Measurements from ENCODE around the gene CDA.
A peak's percentile ranks its signal among the peaks of the same experiment; 100 is the strongest.

The CDA gene

GRCh38 chr1:20588634-20589225, at the start of gene CDA:
Gene CDA (plus strand): TSS chr1:20589097. CDS start chr1:20589130, 33 bp downstream.
- no peak for DNase-seq (ENCODE audit: low read depth in 2 of 2)

DNA sequence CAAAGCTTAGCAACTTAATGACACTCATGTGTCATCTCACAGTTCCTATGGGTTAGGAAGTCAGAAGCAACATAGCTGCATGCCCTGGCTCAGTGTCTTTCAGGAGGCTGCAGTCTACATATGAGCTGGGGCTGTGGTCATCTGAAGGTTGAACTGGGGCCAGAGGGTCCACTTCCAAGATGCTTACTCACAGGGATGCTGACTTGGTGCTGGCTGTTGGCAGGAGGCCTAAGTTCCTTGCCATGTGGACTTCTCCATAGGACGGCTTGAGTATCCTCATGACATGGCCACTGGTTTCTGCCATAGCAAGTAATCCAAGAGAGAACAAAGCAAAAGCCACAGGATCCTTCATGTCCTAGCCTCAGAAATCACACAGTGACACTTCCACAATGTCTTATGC, 48.6 kb upstream of the CDA start:
- no peak for DNase-seq (ENCODE audit: low read depth in 2 of 2)

GRCh38 chr1:20546637-20547036, 42.3 kb upstream of the CDA start:
- no peak for DNase-seq (ENCODE audit: low read depth in 2 of 2)

- DNase-seq (ENCODE audit: low read depth in 2 of 2) = no peak
Measured at GRCh38 chr1:20551161-20551560, 37.7 kb upstream of the CDA start.

- no peak for DNase-seq (ENCODE audit: low read depth in 2 of 2)
Measured at GRCh38 chr1:20551945-20552727, 36.8 kb upstream of the CDA start, which contains the start of gene FAM43B. Gene FAM43B (plus strand): TSS chr1:20552573. CDS start chr1:20552974, 401 bp downstream.

GRCh38 chr1:20552728-20553445, 36.0 kb upstream of the CDA start:
- no peak for DNase-seq (ENCODE audit: low read depth in 2 of 2)

- DNase-seq (ENCODE audit: low read depth in 2 of 2) = no peak
Measured at GRCh38 chr1:20555025-20555757, 33.7 kb upstream of the CDA start.

- no peak for DNase-seq (ENCODE audit: low read depth in 2 of 2)
Measured at GRCh38 chr1:20555758-20556120, 33.2 kb upstream of the CDA start.

- no peak for DNase-seq (ENCODE audit: low read depth in 2 of 2)
Measured at GRCh38 chr1:20558191-20558590, 30.7 kb upstream of the CDA start.

DNA sequence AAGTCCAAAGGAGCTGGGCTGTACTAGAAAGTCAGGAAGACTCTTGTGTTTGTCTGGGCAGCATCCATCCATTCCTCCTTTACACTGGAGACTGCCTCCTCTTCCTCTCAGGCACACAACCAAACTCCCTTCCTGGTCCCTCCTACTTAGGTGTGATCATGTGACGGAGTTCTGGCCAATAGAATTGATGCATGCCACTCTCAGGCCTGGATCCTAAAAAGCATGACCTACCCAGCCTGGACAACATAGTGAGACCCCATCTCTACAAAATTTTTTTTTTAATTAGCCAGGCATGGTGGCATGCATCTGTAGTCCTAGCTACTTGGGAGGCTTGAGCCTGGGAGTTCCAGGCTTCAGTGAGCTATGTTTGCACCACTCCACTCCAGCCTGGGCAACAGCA, 27.9 kb upstream of the CDA start:
- DNase-seq (ENCODE audit: low read depth in 2 of 2) = no peak

- DNase-seq (ENCODE audit: low read depth in 2 of 2) = no peak
Measured at GRCh38 chr1:20565234-20565633, 23.7 kb upstream of the CDA start.

DNA sequence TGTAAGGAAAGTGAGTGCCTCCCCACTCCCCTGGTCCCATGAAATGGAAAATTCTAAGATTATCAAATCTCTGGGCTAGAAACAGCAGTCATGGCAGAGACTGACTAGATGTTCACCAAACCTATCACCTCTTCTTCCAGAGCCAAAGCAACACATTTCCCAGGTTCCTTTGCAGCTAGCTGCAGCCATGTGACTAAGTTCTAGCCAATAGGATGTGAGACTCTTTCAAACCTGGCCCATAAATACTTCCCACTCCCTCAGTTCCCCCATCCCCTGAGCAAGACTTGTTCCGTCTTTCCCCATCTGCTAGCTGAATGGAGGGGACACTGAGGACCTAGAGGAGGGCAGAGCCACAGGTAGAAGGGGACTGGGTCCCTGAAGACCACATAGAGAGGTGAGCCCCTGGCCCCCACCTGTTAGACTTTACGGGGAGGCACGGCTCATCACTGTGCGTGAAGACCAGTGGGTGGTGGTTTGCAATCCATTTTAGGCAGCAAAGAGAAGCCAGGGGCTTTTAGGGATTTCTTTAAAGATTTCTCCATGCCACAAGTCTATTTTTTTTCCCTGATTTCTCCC, 19.3 kb upstream of the CDA start:
- DNase-seq (ENCODE audit: low read depth in 2 of 2) = no peak

DNA sequence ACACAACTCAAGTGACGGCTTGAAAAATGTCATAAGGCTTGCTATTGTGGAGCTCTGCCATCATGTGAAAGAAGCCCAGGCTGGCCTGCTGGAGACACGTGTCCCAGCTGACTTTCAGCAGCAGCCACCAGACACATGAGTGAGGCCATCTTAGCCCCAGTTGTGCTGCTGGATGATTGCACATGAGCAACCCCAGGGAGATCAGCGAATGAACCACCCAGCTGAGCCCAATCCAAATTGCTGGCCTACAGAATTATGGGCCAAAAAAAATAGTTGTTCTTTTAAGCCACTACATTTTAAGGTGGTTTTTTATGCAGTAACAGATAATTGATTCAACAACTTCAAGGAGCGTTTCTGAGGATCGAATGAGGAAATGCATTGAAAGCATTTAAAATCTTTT, 17.5 kb upstream of the CDA start:
- DNase-seq (ENCODE audit: low read depth in 2 of 2) = no peak

- no peak for DNase-seq (ENCODE audit: low read depth in 2 of 2)
Measured at GRCh38 chr1:20573987-20574386, 14.9 kb upstream of the CDA start.

DNA sequence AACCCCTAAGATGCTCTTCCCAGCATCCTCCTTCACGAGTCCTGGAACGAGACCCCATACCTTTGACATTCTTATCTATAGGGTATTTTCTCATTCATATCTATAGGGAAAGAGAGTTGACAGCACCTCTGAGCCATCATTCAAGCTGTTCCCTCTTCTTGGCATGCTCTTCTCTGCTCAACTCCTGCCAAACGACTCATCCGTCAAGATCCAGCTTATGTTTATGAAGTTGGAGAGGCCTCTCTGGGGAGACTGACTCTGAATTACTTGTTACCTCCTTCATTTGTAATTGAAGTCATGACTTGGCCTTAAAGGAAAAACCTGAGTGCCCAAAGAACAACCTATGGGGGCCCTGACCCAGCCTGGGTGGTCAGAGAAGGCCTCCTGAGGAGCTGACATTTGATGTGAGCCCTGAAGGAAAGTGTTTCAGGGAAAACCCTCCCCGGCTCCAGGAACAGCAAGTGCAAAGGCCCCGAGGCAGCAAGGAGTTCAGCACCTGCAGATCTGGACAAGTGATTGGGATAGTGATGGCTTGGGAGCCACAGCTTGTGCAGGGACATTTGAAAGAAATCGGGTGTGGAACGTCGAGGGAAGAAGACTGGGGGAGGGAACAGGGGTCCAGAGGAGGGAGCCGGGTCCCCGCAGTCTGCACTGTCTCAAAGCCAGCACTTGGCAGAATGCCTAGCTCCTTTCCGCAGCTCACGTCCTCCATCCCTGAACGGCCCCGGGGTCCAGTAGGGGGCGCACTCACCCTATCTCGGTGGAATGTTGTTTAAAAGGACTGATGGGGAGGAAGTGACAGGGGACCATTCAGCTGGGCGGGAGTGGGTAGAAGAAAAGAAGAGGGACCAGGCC, 14.0 kb upstream of the CDA start:
- peak; percentile 14 to 34 for DNase-seq (ENCODE audit: low read depth in 2 of 2)

DNA sequence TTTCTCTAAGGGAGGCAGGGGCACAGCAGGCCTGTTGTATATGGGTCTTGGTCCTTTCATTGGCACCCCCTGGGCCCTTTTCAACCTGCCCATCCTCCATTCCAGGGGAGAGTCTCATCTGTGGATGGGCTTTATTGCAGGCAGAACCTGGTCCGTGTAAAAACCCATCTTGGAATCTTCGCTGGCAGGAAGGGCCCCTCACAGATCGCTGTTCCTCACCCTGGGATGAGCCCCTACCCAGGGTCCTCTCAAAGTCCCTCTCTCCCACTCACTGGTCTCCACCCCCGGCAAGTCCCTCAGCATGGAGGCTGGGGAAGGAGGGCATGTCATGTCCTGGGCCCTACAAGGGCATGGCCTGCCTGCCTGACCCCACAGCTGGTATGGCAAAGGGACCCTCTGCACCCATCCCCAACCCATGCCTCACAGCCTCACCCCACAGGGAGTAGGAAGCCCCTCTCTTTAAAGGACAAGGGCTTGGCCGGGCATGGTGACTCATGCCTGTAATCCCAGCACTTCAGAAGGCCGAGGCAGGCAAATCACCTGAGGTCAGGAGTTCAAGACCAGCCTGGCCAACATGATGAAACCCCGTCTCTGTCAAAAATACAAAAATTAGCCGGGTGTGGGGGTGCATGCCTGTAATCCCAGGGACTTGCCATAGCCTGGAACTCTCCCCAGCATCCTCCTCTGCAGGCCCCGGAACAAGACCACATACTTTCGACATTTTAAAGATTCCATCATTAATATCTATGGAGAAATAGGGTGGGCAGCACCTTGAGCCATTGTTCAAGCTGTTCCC, 13.2 kb upstream of the CDA start:
- no peak for DNase-seq (ENCODE audit: low read depth in 2 of 2)

GRCh38 chr1:20578062-20578461, 10.8 kb upstream of the CDA start:
- no peak for DNase-seq (ENCODE audit: low read depth in 2 of 2)

- DNase-seq (ENCODE audit: low read depth in 2 of 2) = no peak
Measured at GRCh38 chr1:20578721-20579395, 10.0 kb upstream of the CDA start.

DNA sequence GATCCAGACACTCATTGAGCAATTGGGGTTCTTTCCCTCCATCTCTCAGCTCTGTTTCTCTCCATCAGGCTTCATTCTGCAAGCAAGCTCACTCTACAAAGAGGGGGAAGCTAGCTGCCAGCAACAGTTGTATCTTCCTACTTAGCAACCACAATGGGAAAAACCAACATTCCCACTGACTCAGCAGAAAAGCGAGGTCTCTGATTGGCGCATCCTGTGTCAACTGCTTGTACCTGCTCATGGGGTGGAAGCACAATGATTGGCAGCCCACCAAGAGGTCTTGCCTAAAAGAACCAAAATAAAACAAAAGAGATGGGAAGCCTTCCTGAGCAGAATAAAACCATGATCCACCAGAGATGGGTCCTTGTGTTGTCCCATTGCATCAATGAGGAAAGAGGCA, 4.0 kb upstream of the CDA start:
- DNase-seq (ENCODE audit: low read depth in 2 of 2) = no peak
